ENCODE measurements around the gene CITED1.

The CITED1 gene

DNA sequence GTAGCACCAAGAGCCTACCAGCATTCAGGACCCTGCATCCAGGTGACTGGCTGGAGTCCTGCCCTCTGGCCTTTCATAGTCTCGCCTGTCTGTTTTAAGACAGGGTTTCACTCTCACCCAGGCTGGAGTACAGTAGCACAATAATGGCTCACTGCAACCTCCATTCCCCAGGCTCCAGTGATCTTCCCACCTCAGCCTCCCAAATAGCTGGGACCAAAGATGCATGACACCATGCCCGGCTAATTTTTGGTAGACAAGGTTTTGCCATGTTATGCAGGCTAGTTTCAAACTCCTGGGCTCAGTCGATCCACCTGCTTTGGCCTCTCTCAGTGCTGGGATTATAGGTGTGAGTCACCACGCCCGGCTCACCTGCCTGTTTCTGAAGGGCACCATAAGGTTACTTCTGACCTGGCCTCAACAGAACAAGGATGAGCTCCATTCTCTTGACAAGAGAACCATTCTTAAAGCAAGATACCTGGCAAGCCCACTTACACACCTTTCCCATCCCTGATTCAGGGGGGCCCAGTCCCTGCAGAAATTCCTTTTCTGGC, 35.3 kb downstream of the CITED1 start:
- no peak for DNase-seq (ENCODE audit: low spot score)

DNA sequence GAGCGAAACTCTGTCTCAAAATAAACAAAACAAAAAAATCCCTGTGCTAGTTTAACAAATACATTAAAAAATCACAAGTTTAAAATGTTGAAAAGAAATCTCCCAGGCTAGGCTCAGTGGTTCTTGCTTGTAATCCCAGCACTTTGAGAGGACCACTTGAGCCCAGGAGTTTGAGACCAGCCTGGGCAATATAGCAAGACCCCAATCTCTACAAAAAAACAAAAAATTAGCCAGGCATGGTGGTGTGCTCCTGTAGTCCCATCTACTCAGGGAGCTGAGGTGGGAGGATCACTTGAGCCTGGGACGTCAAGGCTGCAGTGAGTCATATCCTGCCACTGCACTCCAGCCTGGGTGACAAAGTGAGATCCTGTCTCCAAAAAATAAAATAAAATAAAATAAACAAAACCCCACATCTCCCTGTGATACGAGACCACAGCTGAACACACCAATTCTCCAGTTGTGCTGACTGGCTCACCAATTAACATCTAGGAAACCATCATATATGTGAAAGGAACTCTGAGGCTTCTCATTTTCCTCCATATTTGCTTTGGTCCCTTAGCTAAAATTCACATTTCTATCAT, 36.0 kb downstream of the CITED1 start:
- peak; percentile 56 for DNase-seq (ENCODE audit: low spot score)

DNA sequence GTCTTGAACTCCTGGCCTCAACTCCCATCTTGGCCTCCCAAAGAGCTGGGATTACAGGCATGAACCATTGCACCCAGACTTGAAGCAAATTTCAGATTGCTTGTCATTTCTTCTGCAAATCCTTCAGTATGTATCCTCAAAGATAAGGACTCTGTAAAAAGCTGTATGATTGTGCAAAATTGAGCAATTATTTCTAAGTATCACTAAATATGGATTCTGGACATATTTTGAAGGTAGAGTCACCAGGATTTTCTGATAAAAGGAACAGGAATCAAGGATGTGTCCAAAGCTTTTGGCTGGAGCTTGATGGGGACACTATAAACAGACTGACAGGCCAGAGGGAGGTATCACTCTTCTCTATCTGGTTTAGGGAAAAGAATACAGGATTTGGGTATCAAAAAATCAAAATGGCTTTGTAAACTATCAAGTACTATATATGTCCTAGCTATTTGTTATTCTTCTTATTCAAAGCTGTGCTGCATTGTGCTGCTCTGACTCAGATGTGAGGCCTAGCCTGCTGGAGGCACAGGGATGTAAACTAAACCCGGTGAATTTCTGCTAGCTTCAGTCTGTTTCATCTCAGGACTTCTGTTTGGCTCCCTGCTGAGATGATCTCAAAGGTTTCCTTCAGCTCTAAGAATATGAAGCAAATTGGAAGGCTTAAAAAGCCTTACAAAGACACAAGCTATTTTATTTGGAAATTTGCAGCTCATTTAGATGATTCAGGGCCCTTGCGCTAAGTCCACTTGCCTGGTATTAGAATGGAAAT, 36.9 kb downstream of the CITED1 start:
- no peak for DNase-seq (ENCODE audit: low spot score)

DNA sequence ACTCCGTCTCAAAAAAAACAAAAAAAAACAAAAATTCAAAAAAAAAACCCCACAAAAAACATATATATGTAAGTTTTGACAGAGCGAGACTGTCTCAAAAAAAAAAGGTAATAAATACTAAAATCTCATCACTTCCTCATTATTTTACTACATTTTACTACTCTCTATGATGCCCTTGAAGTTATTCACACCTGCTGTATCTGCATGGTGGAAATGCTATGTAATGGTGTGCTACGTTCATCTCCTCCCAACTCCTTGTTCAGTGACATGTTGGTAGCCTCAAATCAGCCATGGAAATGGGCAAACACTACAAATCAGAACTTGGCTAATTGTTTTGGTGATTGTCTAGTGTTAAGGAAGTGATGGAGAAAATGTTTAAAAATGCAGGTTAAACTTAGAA, 40.5 kb downstream of the CITED1 start:
- no peak for DNase-seq (ENCODE audit: low spot score)

DNA sequence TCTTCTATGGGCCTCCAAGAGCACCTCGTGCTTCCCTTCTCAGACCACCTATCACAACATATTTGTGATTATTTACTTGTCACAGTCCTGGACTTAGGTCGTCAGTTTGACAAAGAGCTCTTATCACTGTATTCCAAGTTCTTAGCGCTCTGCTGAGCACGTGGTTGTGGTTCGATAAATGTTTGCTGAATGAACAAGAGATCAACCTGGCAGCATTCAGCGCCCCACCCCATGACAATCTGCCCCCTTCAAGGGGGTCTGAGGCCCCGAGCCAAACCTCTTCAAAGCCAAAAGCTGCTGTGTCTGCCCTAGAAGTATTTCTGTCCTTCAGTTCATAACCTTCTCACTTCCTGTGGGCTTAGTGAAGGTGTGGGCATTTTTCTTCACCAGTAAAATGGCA, 43.6 kb downstream of the CITED1 start:
- DNase-seq (ENCODE audit: low spot score), result no peak

DNA sequence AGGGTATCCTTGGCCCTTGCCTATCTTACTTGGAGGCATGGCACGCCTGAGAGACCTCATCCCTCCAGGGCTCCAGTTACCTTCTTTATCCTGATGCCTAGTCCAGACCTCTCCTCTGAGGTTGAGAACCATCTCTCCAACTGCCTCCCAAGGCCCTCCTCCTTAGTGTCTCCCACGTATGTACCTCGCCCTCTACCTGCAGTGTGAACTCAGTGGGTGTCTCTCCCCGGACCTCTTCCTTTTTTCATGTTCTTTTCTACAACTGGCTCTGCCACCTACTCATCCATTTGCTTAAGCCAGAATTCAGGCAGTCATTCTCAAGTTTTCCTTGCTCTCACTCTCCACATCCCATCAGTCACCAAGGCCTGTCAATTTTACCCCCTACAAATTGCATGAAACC, 45.3 kb downstream of the CITED1 start:
- no peak for DNase-seq (ENCODE audit: low spot score)

DNA sequence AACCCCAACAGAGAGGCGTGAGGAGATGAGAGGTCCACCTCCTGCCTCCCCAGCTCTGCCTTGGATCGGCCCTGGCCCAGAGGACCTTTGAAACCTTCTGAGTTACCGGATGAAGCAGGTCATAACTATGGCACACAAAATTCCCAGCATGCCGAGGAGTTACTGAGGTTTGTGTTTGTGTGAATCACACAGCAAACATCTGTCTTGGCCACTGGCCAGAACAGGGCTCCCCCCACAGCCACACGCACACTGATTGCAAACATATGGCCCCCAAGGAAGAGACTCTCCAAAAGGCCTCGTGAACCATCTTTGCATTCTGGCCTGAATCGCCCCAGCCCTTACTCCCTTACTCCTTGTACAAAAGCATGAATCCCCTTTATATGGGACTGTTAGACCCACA, 47.5 kb downstream of the CITED1 start:
- no peak for DNase-seq (ENCODE audit: low spot score)

DNA sequence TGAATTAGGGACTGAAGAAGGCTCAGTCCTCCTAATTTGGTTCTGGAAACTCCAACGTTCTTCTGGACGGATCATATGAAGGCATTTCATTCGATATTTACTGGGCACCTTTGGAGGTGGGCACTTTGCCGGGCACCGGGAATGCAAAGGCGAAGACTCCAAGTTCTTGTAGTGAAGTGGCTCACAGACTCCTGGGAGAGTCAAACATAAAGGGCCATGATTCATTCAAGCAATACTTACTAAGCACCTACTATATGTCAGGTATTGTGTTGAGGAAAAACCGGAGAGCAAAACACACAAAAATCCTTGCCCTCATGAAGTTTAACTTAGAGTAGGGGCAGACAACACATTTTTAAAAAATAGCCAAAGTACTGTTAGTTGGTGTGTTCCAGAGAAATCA, 49.9 kb downstream of the CITED1 start:
- no peak for DNase-seq (ENCODE audit: low spot score)

DNA sequence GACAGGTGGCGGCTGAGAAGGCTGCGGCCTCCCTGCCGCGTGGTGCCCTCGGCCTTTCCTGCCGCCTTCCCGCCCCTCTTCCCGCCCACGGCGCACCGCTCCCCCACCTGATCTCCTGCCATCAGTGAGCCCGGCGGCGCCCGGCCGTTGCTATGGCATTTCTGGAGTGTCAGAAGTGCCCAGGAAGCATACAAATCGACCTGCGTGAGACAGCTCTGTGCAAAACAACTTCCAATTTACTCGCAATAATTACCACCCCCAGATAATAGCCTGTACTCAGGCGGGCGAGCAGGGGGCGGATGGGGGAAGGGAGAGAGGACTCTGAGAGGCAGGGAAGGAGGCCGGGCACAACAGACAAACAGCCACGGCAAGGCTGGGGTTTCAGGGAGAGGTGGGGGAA, 50.3 kb downstream of the CITED1 start:
- DNase-seq (ENCODE audit: low spot score), result no peak

DNA sequence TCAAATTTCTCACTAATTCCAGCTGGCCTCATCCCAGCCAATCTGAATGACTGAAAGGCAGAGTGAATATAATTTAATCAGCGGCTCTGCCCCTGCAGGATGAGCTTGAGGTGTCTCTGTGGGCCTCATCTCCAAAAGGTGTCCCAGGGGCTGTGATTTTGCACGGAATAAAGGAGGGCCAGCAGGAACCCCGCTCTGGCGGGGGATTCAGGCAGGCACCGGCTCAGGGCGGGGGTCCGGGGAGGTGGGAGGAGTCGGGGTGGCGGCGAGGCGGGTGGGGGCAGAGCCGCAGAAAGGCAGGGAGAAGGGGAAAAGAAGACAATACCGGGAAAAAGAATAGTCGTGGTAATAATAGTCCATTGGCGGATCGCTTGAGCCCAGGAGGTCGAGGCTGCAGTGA, 50.9 kb downstream of the CITED1 start:
- DNase-seq (ENCODE audit: low spot score), result no peak

DNA sequence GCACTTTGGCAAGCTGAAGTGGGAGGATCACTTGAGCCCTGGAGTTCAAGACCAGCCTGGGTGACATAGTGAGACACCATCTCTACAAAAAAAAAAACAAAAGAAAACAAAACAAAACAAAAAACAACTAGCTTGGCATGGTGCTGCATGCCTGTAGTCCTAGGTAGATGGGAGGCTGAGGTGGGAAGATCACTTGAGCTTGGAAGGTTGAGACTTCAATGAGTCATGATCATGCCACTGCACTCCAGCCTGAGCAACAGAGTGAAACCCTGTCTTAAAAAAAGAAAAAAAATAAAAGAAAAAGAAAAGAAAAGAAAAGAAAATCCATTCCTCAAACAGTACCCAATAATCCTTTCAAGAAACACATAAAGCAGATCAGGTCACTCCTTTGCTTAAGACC, 52.0 kb downstream of the CITED1 start:
- no peak for DNase-seq (ENCODE audit: low spot score)
